IMR-90 (cell line): Measurements from ENCODE around the gene FDPS. TPM values are rescaled to one million over a fixed set of nuclear protein-coding genes. Genes with fewer than 3 reads are reported as not detected.

ENCODE experiments used
- ATAC-seq: fragments of 200-7000 bp; cut with Tn5 transposase; 2 replicates; pipeline ENCODE4 v1.9.1; 2020; ENCODE audit warnings: low read depth, mild to moderate bottlenecking, moderate library complexity
- BruUV-seq: library from RNA; stranded (reverse); fragments of 400-500 nt; replicated peaks from 2 replicates; lab custom pipeline; 2021; lab: Mats Ljungman, UMichigan
- CTCF ChIA-PET: fragments of 300-600 bp; formaldehyde crosslinking; extraction: SDS; loops from one replicate; lab custom pipeline; 2021; ENCODE audit warnings: antibody characterized with exemption; lab: Yijun Ruan, JAX
- POLR2A ChIA-PET: fragments of 300-600 bp; sonication (Branson Sonifier 250); formaldehyde crosslinking; loops from one replicate; lab custom pipeline; 2022; ENCODE audit warnings: antibody characterized with exemption; ENCODE audit not compliant: unreplicated experiment; lab: Charles Lee
- DNase-seq: peaks from one replicate; pipeline ENCODE4 v3.0.0; 2013
- H2AFZ ChIP-seq: replicated peaks from 2 replicates; pipeline ENCODE3; 2013; ENCODE audit warnings: low read length, mild to moderate bottlenecking; ENCODE audit not compliant: poor library complexity
- H2AK5ac ChIP-seq: 2 replicates; pipeline ENCODE4 v1.6.1; 2013; ENCODE audit warnings: low read depth, low read length, inconsistent platforms
- H2AK9ac ChIP-seq: replicated peaks from 2 replicates; pipeline ENCODE3; 2013; ENCODE audit warnings: mild to moderate bottlenecking, low read depth, low read length, moderate library complexity; ENCODE audit not compliant: poor library complexity
- H2BK120ac ChIP-seq: 2 replicates; pipeline ENCODE4 v1.6.1; 2013; ENCODE audit warnings: low read depth, low read length, inconsistent platforms
- H2BK15ac ChIP-seq: 3 replicates; pipeline ENCODE4 v1.6.1; 2013; ENCODE audit warnings: low read depth, low read length, inconsistent platforms
- H2BK20ac ChIP-seq: 2 replicates; pipeline ENCODE4 v1.6.1; 2013; ENCODE audit warnings: low read depth, mild to moderate bottlenecking, inconsistent platforms, low read length, moderate library complexity
- H2BK5ac ChIP-seq: 2 replicates; pipeline ENCODE4 v1.6.1; 2013; ENCODE audit warnings: mild to moderate bottlenecking, low read depth, low read length, inconsistent platforms; ENCODE audit not compliant: poor library complexity, severe bottlenecking
- H3K14ac ChIP-seq: replicated peaks from 2 replicates; pipeline ENCODE4 v1.6.1; 2013; ENCODE audit warnings: low read depth, low read length, inconsistent platforms
- H3K18ac ChIP-seq: 2 replicates; pipeline ENCODE4 v1.6.1; 2013; ENCODE audit warnings: low read depth, low read length, control low read depth
- H3K23ac ChIP-seq: 2 replicates; pipeline ENCODE4 v1.6.1; 2013; ENCODE audit warnings: low read depth, low read length, inconsistent platforms
- H3K27ac ChIP-seq: 2 replicates; pipeline ENCODE4 v1.5.1; 2013; ENCODE audit warnings: mild to moderate bottlenecking, control low read depth, low read length; ENCODE audit not compliant: insufficient read depth
- H3K27me3 ChIP-seq: 2 replicates; pipeline ENCODE4 v1.6.1; 2013; ENCODE audit warnings: low read length; ENCODE audit not compliant: control insufficient read depth, insufficient read depth
- H3K36me3 ChIP-seq: 2 replicates; pipeline ENCODE4 v1.6.1; 2013; ENCODE audit warnings: low read length, mixed read lengths; ENCODE audit not compliant: control insufficient read depth, insufficient read depth
- H3K4ac ChIP-seq: 2 replicates; pipeline ENCODE4 v1.6.1; 2013; ENCODE audit warnings: low read depth, low read length, inconsistent platforms
- H3K4me1 ChIP-seq: 2 replicates; pipeline ENCODE4 v1.6.1; 2013; ENCODE audit warnings: low read length, mixed read lengths; ENCODE audit not compliant: control insufficient read depth, insufficient read depth
- H3K4me2 ChIP-seq: 2 replicates; pipeline ENCODE4 v1.6.1; 2013; ENCODE audit warnings: low read depth, mild to moderate bottlenecking, control low read depth, low read length, moderate library complexity
- H3K4me3 ChIP-seq: 2 replicates; pipeline ENCODE4 v1.5.1; 2013; ENCODE audit warnings: low read depth, mild to moderate bottlenecking, control low read depth, low read length, moderate library complexity; ENCODE audit not compliant: insufficient read depth
- H3K56ac ChIP-seq: 2 replicates; pipeline ENCODE4 v1.6.1; 2013; ENCODE audit warnings: low read length, inconsistent platforms; ENCODE audit not compliant: insufficient read depth; ENCODE audit errors: extremely low read depth
- H3K79me1 ChIP-seq, 2 experiments: 2 replicates each; pipeline ENCODE4 v1.6.1; 2013; ENCODE audit warnings: low read length in 2 of 2, inconsistent platforms in 1 of 2, low read depth in 1 of 2
- H3K9ac ChIP-seq: 2 replicates; pipeline ENCODE4 v1.6.1; 2013; ENCODE audit warnings: low read depth, low read length, control low read depth
- H3K9me1 ChIP-seq: 2 replicates; pipeline ENCODE4 v1.6.1; 2013; ENCODE audit warnings: low read length, inconsistent platforms; ENCODE audit not compliant: insufficient read depth
- H3K9me3 ChIP-seq: 2 replicates; pipeline ENCODE4 v1.6.1; 2013; ENCODE audit warnings: low read length; ENCODE audit not compliant: control insufficient read depth, insufficient read depth
- H4K20me1 ChIP-seq: 2 replicates; pipeline ENCODE4 v1.6.1; 2013; ENCODE audit warnings: low read length, inconsistent platforms; ENCODE audit not compliant: insufficient read depth
- H4K5ac ChIP-seq: 2 replicates; pipeline ENCODE4 v1.6.1; 2013; ENCODE audit warnings: mild to moderate bottlenecking, low read depth, low read length, control low read depth
- H4K8ac ChIP-seq, 2 experiments: 2 replicates each; pipeline ENCODE4 v1.6.1; 2013; ENCODE audit warnings: low read depth in 2 of 2, low read length in 2 of 2, control low read depth in 1 of 2, inconsistent platforms in 1 of 2
- H4K91ac ChIP-seq: 2 replicates; pipeline ENCODE4 v1.6.1; 2013; ENCODE audit warnings: low read depth, low read length, inconsistent platforms; ENCODE audit not compliant: insufficient read depth
- BHLHE40 ChIP-seq: fragments of 150-350 bp; IDR thresholded peaks from 2 replicates; pipeline ENCODE4 v1.6.1; 2016; ENCODE audit warnings: mild to moderate bottlenecking, low read depth, low read length
- MXI1 ChIP-seq: IDR thresholded peaks from 2 replicates; pipeline ENCODE4 v1.6.1; 2012; ENCODE audit warnings: low read depth, mild to moderate bottlenecking, low read length, moderate library complexity, borderline replicate concordance
- POLR2A ChIP-seq: IDR thresholded peaks from 2 replicates; pipeline ENCODE4 v1.6.1; 2012; ENCODE audit warnings: mild to moderate bottlenecking, low read depth, low read length
- RCOR1 ChIP-seq: IDR thresholded peaks from 2 replicates; pipeline ENCODE4 v1.6.1; 2012; ENCODE audit warnings: mild to moderate bottlenecking, low read length, improper control_type of control experiment; ENCODE audit not compliant: insufficient replicate concordance
- WGBS, 2 experiments: methylation state at CpG; one replicate each; pipeline versions ENCODE4 v1.1.5 to v1.1.7; 2013; ENCODE audit warnings: missing lambda C conversion rate in 2 of 2; ENCODE audit not compliant: insufficient read length in 1 of 2; ENCODE audit errors: extremely low coverage in 2 of 2; 5-methylcytosine and 5-hydroxymethylcytosine counted together
- dilution Hi-C: fragments of 300-500 bp; cut with HindIII; formaldehyde crosslinking; loops from one replicate; pipeline ENCODE4 v1.14.3; 2018; ENCODE audit warnings: low sequenced_read_pairs; ENCODE audit not compliant: unreplicated experiment
- in situ Hi-C: fragments of 300-500 bp; cut with MboI; formaldehyde crosslinking; loops from 3 replicates; pipeline ENCODE4 v1.14.3; 2019; ENCODE audit warnings: low sequenced_read_pairs, inconsistent platforms, mixed read lengths
- intact Hi-C: fragments of 100-400 bp; cut with micrococcal nuclease; formaldehyde crosslinking; loops from 2 replicates; pipeline ENCODE4 v1.10.0; 2022
- polyA plus RNA-seq, 3 experiments: library from polyadenylated mRNA; depleted of rRNA; stranded (reverse); fragments of >200 nt; gene quantifications; 2 replicates each; pipeline ENCODE4 v1.2.3, GENCODE V29; 2012; ENCODE audit warnings: low replicate concordance in 1 of 3
- total RNA-seq: library from RNA; depleted of rRNA; stranded (reverse); fragments of >200 nt; gene quantifications from 2 replicates; pipeline ENCODE4 v1.2.3, GENCODE V29; 2012

Gene FDPS
- total and polyA plus RNA-seq, 2 of the 4 experiments (the other 2 are of a cell fraction), result 183 to 191 TPM

DNA sequence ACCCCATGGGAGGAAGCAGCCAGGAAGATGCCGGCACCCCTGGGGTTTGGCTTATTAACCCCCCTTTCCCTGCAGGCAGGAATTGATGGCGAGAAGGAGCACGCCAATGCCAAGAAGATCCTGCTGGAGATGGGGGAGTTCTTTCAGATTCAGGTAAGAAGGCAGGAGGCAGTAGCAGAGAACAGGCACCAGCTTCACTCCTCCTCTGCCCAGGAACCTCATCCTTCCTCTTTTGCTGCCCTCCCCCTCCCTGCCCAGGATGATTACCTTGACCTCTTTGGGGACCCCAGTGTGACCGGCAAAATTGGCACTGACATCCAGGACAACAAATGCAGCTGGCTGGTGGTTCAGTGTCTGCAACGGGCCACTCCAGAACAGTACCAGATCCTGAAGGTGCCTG lies 10.9 kb downstream of the FDPS start:
- Histone ChIP-seq H2AFZ (no peak overlapping the region), H3K23ac (no peak overlapping the region), H2BK15ac (no peak overlapping the region), H2BK5ac (no peak overlapping the region), H3K4ac (no peak overlapping the region), H3K4me2 (no peak overlapping the region), H3K9me3 (no peaks in the 10 kb centered on the region), H3K56ac (no peak overlapping the region), H4K91ac (no peak overlapping the region), H2BK120ac (no peak overlapping the region), H4K8ac (no peak overlapping the region), H3K14ac (no peak overlapping the region), H4K20me1 (peaks cover 4% of the 10 kb centered on the region), H3K36me3 (peaks cover 14% of the 10 kb centered on the region), H3K4me3 (no peak overlapping the region), H3K9me1 (peaks cover 13% of the 10 kb centered on the region; the same call in 1 of the 2 replicates), H3K9ac (no peak overlapping the region), H3K4me1 (peaks cover 9% of the 10 kb centered on the region; the same call in 1 of the 2 replicates), H3K18ac (no peak overlapping the region), H2AK9ac (no peak overlapping the region), H3K27ac (no peak overlapping the region), H4K5ac (no peak overlapping the region), H3K27me3 (no peaks in the 10 kb centered on the region), H2BK20ac (no peak overlapping the region), H2AK5ac (no peak overlapping the region), H3K79me1 (peaks cover 0 to 49% of the 10 kb centered on the region in 2 experiments; a peak in 3 of 4 replicates)
- dilution Hi-C loops (no loop called here), in situ Hi-C loops (loop anchor here (5.0 kb wide), 1 partner anchor 42 kb away; the partner anchor contains the start of gene HCN3), intact Hi-C loops (no loop called here)
- ChIA-PET CTCF (no interaction called here), POLR2A (no interaction called here)
- no TSS peak for BruUV-seq
- WGBS, 2 experiments, result 71% methylated on average over 1 of the region's 5 CpGs; no CpG with 5 or more reads in 1 of the 2 experiments
- DNase-seq (no peak), ATAC-seq (no peak)
- TF ChIP-seq POLR2A (no peak), BHLHE40 (no peak), RCOR1 (no peak), MXI1 (no peak)
